HUDEP-2 (cell line): ENCODE data around the gene ZNF142.

Source experiments
- DNase-seq, 76 experiments: peaks; one replicate each; lab custom pipeline; 2025; ENCODE audit not compliant: unreplicated experiment in 76 of 76; lab: John Stamatoyannopoulos, UW

Gene ZNF142

GRCh38 chr2:218659258-218659987 is at the start of gene ZNF142, which contains the start of gene BCS1L:
Gene ZNF142 (minus strand): TSS chr2:218659623. CDS start chr2:218656429, 3,194 bp downstream.
Gene BCS1L (plus strand): TSS chr2:218659683. CDS start chr2:218660988, 1,305 bp downstream.
- peak in 75 of 76 experiments; percentile 58 to 96 (median 89) for DNase-seq

DNA sequence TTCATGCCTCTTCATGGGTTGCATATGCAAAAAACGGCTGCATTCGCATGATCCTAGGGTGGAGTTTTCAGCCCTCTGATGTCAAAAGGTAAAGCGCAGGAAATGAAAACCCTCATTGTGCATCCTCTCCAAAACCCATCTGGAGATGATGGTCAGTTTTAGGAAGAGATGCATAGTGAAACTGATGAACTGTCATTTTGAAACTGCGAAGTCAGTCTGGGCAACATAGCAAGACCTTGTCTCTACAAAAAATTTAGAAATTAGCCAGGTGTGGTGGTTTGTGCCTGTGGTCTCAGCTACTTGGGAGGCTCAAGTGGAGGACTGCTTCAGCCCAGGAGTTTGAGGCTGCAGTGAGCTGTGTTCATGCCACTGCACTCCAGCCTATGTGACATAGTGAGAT is 48.7 kb upstream of the ZNF142 start:
- no peak for DNase-seq

DNA sequence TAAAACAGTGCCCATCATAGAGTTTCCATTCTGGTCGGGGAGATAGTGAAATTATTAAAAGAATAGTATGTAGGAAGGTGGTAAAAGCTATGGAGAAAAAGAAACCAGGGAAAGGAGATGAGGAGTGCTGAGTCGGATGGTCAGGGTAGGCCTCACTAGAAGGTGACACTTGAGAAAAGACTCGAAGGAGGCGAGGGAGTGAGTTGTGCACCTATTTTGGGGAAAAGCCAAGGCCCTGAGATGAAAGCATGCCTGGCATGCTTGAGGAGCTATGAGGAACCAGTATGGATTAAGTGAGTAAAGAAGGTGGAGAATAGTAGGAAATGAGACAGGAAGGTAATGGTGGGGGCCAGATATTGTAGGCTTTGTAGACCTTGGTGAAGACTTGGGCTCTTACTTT is 43.9 kb upstream of the ZNF142 start:
- no peak for DNase-seq

DNA sequence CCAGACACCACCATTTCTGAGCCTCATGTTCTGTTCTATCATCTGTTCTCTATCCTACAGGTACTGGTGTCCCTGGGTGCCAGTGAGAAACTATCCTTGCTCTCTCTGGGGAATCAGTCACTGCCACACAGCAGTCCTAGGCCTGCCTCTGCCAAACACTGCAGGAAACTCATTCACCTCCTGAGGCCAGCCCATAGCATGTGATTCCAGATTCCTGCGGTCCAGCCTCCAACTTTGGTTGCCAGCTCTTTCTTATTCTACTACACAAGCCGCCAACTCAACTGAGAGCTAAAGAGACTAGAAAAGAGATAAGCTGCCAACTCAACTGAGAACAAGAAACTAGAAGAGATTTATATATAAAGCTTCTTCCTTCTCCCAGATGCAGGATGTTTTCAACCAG is 42.4 kb upstream of the ZNF142 start:
- DNase-seq, result no peak

DNA sequence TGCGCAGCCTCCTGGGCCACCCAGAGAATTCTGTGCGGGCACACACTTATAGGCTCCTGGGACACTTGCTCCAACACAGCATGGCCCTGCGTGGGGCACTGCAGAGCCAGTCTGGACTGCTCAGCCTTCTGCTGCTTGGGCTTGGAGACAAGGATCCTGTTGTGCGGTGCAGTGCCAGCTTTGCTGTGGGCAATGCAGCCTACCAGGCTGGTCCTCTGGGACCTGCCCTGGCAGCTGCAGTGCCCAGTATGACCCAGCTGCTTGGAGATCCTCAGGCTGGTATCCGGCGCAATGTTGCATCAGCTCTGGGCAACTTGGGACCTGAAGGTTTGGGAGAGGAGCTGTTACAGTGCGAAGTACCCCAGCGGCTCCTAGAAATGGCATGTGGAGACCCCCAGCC is 39.5 kb upstream of the ZNF142 start:
- DNase-seq, result no peak

GRCh38 chr2:218694405-218695145 is 35.2 kb upstream of the ZNF142 start:
- no peak for DNase-seq

GRCh38 chr2:218691234-218691633 is 31.8 kb upstream of the ZNF142 start:
- no peak for DNase-seq

- peak in 69 of 76 experiments; percentile 1 to 75 (median 39) for DNase-seq
Measured at GRCh38 chr2:218687400-218688060, 28.1 kb upstream of the ZNF142 start.

DNA sequence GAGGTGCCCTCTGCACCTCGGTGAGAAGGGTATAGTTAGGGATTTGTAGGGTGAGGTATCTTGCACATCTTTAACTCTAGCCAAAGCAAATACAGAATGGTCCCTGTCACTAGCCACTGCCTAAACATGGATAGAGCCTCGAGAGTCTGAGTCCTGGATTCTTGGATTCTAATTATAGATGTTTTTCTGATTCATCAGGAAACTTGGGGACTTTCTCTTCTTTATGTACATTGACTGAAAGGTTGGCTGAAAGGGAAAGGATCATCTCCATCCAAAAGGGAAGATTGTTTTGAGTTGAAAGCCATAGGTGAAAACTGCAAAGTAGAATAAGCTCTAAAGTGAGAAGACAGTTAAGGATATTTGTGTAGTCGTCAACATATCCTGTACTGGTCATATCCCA is 20.6 kb upstream of the ZNF142 start:
- DNase-seq, result no peak

DNA sequence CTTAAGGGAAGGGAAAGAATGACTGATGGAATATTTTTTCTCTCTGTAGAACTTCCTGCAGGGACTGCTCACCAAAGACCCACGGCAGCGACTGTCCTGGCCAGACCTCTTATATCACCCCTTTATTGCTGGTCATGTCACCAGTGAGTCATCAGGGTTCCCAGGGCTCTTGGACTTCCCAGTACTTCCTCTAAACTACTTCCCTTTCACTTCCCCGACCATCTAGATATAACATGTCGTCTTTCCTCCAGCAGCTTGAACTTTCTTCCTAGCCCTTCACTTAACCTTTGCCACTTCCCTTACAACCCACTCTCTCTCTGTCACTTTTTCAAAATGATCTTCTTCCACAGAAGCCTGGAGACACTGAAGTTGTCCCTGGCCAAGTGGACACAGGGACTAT is 19.7 kb upstream of the ZNF142 start:
- no peak for DNase-seq

GRCh38 chr2:218671654-218672566 is 12.5 kb upstream of the ZNF142 start, which contains the start of the genes RNF25 and STK36:
Gene RNF25 (minus strand): TSS chr2:218672002. CDS start chr2:218671970, 32 bp downstream.
Gene STK36 (plus strand): TSS chr2:218672086. CDS start chr2:218672830, 744 bp downstream.
- DNase-seq, result peak in 74 of 76 experiments; percentile 18 to 86 (median 65)

GRCh38 chr2:218671097-218671653 is 11.8 kb upstream of the ZNF142 start:
- DNase-seq, result no peak

GRCh38 chr2:218664653-218665052 is 5.2 kb upstream of the ZNF142 start:
- DNase-seq, result no peak

DNA sequence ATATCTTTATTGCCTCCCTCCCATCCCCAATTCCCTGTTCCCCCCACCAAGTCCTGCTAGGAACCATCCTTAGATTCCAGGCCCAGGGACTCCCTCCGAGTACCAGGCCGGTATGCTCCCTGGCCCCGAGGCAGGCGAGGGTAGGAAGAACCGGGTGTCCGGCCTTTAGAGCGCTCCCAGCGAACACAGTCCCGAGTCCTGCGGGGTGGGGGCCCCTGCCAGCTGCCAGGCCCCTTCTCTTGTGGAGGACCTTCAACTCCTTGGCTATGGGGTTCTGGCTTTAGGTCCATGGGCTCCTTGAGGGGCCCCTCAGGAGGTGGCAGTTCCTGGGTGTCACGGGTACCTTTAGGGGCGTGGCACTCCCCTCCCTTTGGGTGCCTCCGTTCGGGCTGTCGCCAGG is 4.5 kb upstream of the ZNF142 start:
- DNase-seq, result no peak

DNA sequence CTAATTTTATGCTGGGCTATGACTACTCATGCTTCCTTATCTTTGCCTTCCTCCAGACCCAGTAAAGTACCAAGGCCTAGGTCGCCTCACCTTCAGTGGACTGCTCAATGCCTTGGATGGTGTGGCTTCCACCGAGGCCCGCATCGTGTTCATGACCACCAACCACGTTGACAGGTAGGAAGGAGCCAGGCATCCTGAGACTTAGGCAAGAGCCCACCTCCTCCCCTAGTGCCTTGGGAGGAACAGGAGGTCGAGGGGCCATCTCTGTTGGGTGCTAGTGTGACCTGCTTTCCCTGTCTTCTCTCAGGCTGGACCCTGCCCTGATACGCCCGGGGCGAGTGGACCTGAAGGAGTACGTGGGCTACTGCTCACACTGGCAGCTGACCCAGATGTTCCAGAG is 3.4 kb upstream of the ZNF142 start:
- DNase-seq, result no peak

- DNase-seq, result no peak
Measured at GRCh38 chr2:218662377-218662776, 3.0 kb upstream of the ZNF142 start.

GRCh38 chr2:218659988-218660358 is 550 bp upstream of the ZNF142 start:
- DNase-seq, result peak in 1 of 76 experiments; percentile 2

- peak in 54 of 76 experiments; percentile 2 to 73 (median 28) for DNase-seq
Measured at GRCh38 chr2:218658671-218659257, 659 bp downstream of the ZNF142 start.

DNA sequence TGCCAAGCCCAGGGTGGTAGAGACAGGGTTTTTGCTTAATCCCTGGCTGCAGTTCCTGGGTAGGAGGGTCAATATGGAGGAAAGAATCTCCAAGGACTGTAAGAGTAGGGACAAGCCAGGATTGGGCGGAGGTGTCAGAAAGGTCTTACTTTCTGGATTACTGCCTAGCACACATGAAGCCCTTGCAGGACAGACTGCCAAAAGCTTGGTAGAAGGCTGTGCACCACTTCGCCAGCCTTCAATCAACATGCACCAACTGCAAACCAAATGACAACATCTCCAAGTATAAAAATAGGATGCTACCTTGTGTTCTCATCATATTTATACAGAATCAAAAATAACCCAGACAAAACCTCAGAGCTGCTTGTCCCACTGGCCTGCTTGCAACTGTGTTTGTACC is 3.7 kb downstream of the ZNF142 start:
- no peak for DNase-seq

DNA sequence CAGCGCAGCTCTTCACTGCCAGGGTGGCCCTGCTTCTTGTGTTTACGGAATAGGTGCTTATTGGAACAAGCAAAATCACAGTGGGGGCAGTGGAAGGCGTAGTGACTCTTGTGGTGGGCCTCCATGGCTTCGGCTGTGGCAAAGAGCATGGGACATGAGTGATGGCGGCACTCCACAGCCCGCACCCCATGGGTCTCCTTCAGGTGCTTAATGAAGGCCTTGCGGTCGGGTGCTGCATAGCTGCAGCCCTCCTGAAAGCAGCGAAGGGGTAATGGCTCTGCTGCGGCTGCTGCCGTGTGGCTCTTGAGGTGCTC is 10.7 kb downstream of the ZNF142 start:
- DNase-seq, result no peak
